NT2/D1 (cell line): Measurements from ENCODE around the gene MADD.
A peak's percentile ranks its signal among the peaks of the same experiment; 100 is the strongest.

ENCODE experiments used
- DNase-seq: peaks from one replicate; pipeline ENCODE4 v3.0.0-alpha.2; 2011; ENCODE audit warnings: low read depth, low spot score
- H3K27me3 ChIP-seq: 2 replicates; pipeline ENCODE4 v1.6.0; 2011; ENCODE audit warnings: mild to moderate bottlenecking; ENCODE audit not compliant: insufficient read length, insufficient read depth
- H3K36me3 ChIP-seq: 2 replicates; pipeline ENCODE4 v1.6.1; 2011; ENCODE audit warnings: mild to moderate bottlenecking, low read length, mixed read lengths; ENCODE audit not compliant: insufficient read depth, insufficient read length
- H3K4me1 ChIP-seq: 2 replicates; pipeline ENCODE4 v1.5.1; 2011; ENCODE audit not compliant: insufficient read depth, insufficient read length
- H3K4me3 ChIP-seq: 2 replicates; pipeline ENCODE4 v1.5.1; 2011; ENCODE audit warnings: low read depth; ENCODE audit not compliant: insufficient read length
- H3K9ac ChIP-seq: 2 replicates; pipeline ENCODE4 v1.6.0; 2011; ENCODE audit warnings: low read depth; ENCODE audit not compliant: insufficient read length
- H3K9me3 ChIP-seq: 2 replicates; pipeline ENCODE4 v1.5.1; 2011; ENCODE audit warnings: mild to moderate bottlenecking, low read length; ENCODE audit not compliant: insufficient read depth
- SUZ12 ChIP-seq: IDR thresholded peaks from 2 replicates; pipeline ENCODE4 v1.6.1; 2011; ENCODE audit not compliant: insufficient read length, insufficient read depth; ENCODE audit errors: extremely low read depth
- YY1 ChIP-seq: IDR thresholded peaks from 2 replicates; pipeline ENCODE4 v1.6.1; 2011; ENCODE audit not compliant: insufficient read length, insufficient read depth
- ZNF274 ChIP-seq: IDR thresholded peaks from 2 replicates; pipeline ENCODE4 v1.6.1; 2011; ENCODE audit warnings: mild to moderate bottlenecking, low read depth, low read length

MADD gene

GRCh38 chr11:47336595-47336994 lies 66.7 kb downstream of the MADD start:
- no peak overlapping the region for H3K9ac ChIP-seq
- peaks cover 4% of the 10 kb centered on the region for H3K4me1 ChIP-seq
- peaks cover 6% of the 10 kb centered on the region for H3K36me3 ChIP-seq
- no peaks in the 10 kb centered on the region for H3K9me3 ChIP-seq
- H3K27me3 ChIP-seq = no peaks in the 10 kb centered on the region
- DNase-seq = no peak
- no peak overlapping the region for H3K4me3 ChIP-seq
- TF ChIP-seq SUZ12 (no peak), ZNF274 (no peak), YY1 (no peak)

GRCh38 chr11:47337229-47337924 lies 67.4 kb downstream of the MADD start:
- no peak for DNase-seq
- no peaks in the 10 kb centered on the region for H3K36me3 ChIP-seq
- no peak overlapping the region for H3K9ac ChIP-seq
- H3K9me3 ChIP-seq = no peaks in the 10 kb centered on the region
- TF ChIP-seq YY1 (no peak), ZNF274 (no peak), SUZ12 (no peak)
- no peaks in the 10 kb centered on the region for H3K27me3 ChIP-seq
- peaks cover 4% of the 10 kb centered on the region for H3K4me1 ChIP-seq
- H3K4me3 ChIP-seq = no peak overlapping the region

GRCh38 chr11:47338396-47339241 lies 68.7 kb downstream of the MADD start:
- H3K9ac ChIP-seq = no peak overlapping the region
- no peaks in the 10 kb centered on the region for H3K9me3 ChIP-seq
- H3K27me3 ChIP-seq = no peaks in the 10 kb centered on the region
- H3K36me3 ChIP-seq = no peaks in the 10 kb centered on the region
- H3K4me1 ChIP-seq = peaks cover 4% of the 10 kb centered on the region
- H3K4me3 ChIP-seq = no peak overlapping the region
- DNase-seq = no peak
- TF ChIP-seq YY1 (no peak), ZNF274 (no peak), SUZ12 (no peak)

- TF ChIP-seq ZNF274 = no peak
- Histone ChIP-seq H3K36me3 (no peaks in the 10 kb centered on the region), H3K4me3 (no peak overlapping the region), H3K9me3 (no peaks in the 10 kb centered on the region), H3K9ac (no peak overlapping the region), H3K27me3 (no peaks in the 10 kb centered on the region), H3K4me1 (peaks cover 4% of the 10 kb centered on the region)
- no peak for DNase-seq
These were observed 70.1 kb downstream of the MADD start for GRCh38 chr11:47340010-47340409.

- TF ChIP-seq ZNF274 (no peak), YY1 (no peak), SUZ12 (no peak)
- Histone ChIP-seq H3K27me3 (no peaks in the 10 kb centered on the region), H3K9ac (peak overlapping the region; percentile 35), H3K9me3 (no peaks in the 10 kb centered on the region), H3K4me1 (peaks cover 13% of the 10 kb centered on the region), H3K4me3 (no peak overlapping the region), H3K36me3 (no peaks in the 10 kb centered on the region)
- DNase-seq = no peak
These were observed 71.2 kb downstream of the MADD start for GRCh38 chr11:47340980-47341775.

GRCh38 chr11:47342036-47342803 lies 72.3 kb downstream of the MADD start:
- no peaks in the 10 kb centered on the region for H3K9me3 ChIP-seq
- no peak for DNase-seq
- H3K4me1 ChIP-seq = peaks cover 13% of the 10 kb centered on the region
- H3K27me3 ChIP-seq = no peaks in the 10 kb centered on the region
- no peak for TF ChIP-seq YY1
- H3K36me3 ChIP-seq = no peaks in the 10 kb centered on the region
- H3K4me3 ChIP-seq = no peak overlapping the region
- H3K9ac ChIP-seq = no peak overlapping the region

- H3K27me3 ChIP-seq = no peaks in the 10 kb centered on the region
- no peaks in the 10 kb centered on the region for H3K9me3 ChIP-seq
- no peak overlapping the region for H3K9ac ChIP-seq
- TF ChIP-seq SUZ12 (no peak), YY1 (no peak), ZNF274 (no peak)
- peaks cover 13% of the 10 kb centered on the region for H3K4me1 ChIP-seq
- no peaks in the 10 kb centered on the region for H3K36me3 ChIP-seq
- no peak overlapping the region for H3K4me3 ChIP-seq
- DNase-seq = no peak
These were observed 72.9 kb downstream of the MADD start for GRCh38 chr11:47342854-47343253.
